Neural crest cell (in vitro differentiated cells): ENCODE results near the gene FADS2. TPM values are rescaled to one million over a fixed set of nuclear protein-coding genes. Genes with fewer than 3 reads are reported as not detected.

ENCODE experiments used
- DNase-seq: peaks from one replicate; pipeline ENCODE4 v3.0.0; 2021; ENCODE audit warnings: low read depth, mixed read lengths, low spot score
- H3K27ac Mint-ChIP-seq: one replicate; pipeline ENCODE4 v1.8.0; 2021; ENCODE audit warnings: mild to moderate bottlenecking, mixed read lengths; ENCODE audit not compliant: unreplicated experiment
- H3K27me3 Mint-ChIP-seq: 2 replicates; pipeline ENCODE4 v1.8.0; 2021; ENCODE audit warnings: low read depth, mild to moderate bottlenecking, mixed read lengths
- H3K36me3 Mint-ChIP-seq: 2 replicates; pipeline ENCODE4 v1.8.0; 2021; ENCODE audit warnings: low read depth, mild to moderate bottlenecking, mixed read lengths
- H3K4me1 Mint-ChIP-seq: 2 replicates; pipeline ENCODE4 v1.8.0; 2021; ENCODE audit warnings: mixed read lengths
- H3K4me3 Mint-ChIP-seq: one replicate; pipeline ENCODE4 v1.8.0; 2021; ENCODE audit warnings: mild to moderate bottlenecking, mixed read lengths
- H3K9me3 Mint-ChIP-seq: 2 replicates; pipeline ENCODE4 v1.8.0; 2021; ENCODE audit warnings: mixed read lengths
- total RNA-seq: library from RNA; stranded (reverse); gene quantifications from 2 replicates; pipeline ENCODE4 v1.2.1, GENCODE V29; 2021
- TF ChIP-seq, protein P1 (sequence below): fragments of 200-600 bp; sonication (generic); conservative IDR thresholded peaks from 2 replicates; pipeline ENCODE4 v1.5.0; 2021; ENCODE audit warnings: antibody characterized with exemption, mild to moderate bottlenecking

Gene FADS2
- total RNA-seq, 1 donor from 2014 or later, result 976 TPM

DNA sequence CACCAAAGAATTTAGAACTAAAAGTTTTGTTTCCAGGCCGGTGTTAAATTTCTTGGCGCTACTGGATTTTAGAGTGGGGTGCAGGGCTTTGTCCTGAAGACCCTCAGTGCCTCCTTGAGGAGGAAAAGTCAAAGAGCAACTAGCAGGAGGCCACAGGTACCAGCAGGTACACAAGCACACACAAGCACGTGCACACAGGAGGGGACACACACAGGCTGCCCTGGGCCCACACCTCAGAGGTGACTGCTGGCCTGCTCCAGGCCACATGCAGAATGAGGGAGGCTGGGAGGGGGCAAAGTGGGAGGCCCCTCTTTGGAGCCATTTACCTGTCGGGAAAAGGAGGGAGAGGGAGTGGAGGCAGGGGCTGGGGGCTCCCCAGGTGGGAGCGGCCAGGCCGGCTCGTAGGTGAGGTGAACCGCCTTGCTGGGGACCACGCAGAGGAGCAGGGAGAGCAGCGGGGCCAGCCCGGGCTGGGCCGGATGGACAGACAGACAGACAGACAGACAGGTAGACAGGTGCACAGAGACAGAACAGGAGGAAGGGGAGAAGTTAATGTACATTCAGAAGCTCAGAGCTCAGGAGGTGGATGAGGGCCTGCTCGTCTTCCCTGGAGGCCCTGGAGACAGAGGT lies 77.1 kb downstream of the FADS2 start:
- H3K27me3 Mint-ChIP-seq, result peaks cover 3% of the 10 kb centered on the region
- no peak overlapping the region for H3K27ac Mint-ChIP-seq
- TF ChIP-seq, protein P1, sequence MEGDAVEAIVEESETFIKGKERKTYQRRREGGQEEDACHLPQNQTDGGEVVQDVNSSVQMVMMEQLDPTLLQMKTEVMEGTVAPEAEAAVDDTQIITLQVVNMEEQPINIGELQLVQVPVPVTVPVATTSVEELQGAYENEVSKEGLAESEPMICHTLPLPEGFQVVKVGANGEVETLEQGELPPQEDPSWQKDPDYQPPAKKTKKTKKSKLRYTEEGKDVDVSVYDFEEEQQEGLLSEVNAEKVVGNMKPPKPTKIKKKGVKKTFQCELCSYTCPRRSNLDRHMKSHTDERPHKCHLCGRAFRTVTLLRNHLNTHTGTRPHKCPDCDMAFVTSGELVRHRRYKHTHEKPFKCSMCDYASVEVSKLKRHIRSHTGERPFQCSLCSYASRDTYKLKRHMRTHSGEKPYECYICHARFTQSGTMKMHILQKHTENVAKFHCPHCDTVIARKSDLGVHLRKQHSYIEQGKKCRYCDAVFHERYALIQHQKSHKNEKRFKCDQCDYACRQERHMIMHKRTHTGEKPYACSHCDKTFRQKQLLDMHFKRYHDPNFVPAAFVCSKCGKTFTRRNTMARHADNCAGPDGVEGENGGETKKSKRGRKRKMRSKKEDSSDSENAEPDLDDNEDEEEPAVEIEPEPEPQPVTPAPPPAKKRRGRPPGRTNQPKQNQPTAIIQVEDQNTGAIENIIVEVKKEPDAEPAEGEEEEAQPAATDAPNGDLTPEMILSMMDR, result no peak
- H3K36me3 Mint-ChIP-seq, result no peaks in the 10 kb centered on the region
- no peaks in the 10 kb centered on the region for H3K4me1 Mint-ChIP-seq
- no peak overlapping the region for H3K4me3 Mint-ChIP-seq
- no peaks in the 10 kb centered on the region for H3K9me3 Mint-ChIP-seq
- DNase-seq, result no peak

DNA sequence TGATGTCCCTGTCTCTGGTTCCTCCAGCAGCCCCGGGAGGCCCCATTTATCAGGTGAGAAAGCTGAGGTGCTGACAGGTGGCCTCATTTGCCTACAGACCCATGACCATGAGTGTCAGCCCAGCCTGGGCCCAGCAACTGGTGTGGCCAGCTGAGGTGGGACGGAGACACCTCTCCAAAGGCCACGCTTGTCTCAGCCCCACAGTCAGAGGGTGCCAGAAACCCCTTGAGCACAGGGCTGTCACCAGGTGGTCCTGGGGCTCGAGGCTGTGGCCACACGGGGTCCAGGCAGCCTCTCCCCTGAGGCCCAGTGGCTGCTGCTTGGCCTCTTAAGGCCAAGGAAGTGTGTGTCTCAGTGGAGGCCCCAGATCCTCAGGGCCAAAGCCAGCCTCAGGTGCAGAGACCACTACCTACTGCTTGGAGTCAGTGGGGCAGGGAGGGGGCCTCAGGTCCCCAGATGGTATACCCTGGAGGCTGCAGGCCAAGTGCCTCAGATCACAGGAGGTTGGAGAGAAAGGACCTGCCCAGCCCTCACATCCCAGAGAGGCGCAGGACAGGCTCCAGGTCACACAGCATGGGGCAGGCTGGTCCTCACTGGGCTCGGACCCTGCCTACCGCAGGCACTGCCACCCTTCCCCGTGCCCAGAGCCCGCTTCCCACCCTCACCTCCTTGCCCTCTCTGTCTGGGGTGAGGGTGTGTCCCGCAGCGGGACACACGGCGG lies 77.9 kb downstream of the FADS2 start:
- no peak overlapping the region for H3K27ac Mint-ChIP-seq
- DNase-seq, result no peak
- H3K4me3 Mint-ChIP-seq, result no peak overlapping the region
- TF ChIP-seq, protein P1, result no peak
- no peaks in the 10 kb centered on the region for H3K9me3 Mint-ChIP-seq
- H3K36me3 Mint-ChIP-seq, result no peaks in the 10 kb centered on the region
- H3K27me3 Mint-ChIP-seq, result peaks cover 3% of the 10 kb centered on the region
- H3K4me1 Mint-ChIP-seq, result no peaks in the 10 kb centered on the region

DNA sequence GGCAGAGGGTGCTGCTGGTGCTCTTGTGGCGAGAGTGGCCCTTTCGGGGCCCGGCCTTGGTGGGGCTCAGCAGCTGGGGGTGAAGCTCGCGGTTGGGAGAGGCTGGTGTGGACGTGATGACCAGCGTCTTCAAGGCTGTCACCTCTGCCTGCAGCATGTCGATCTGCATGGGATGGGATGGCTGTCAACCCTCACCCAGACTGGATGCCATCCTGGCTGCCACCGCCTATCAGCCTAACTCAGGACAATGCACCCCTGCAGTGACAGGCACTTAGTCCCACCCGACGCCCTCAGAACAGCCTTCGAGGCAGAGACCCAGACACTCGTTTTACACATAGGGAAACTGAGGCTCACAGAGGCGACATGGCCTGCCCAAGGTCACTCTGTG lies 78.4 kb downstream of the FADS2 start:
- TF ChIP-seq, protein P1, result no peak
- Mint-ChIP-seq H3K27me3 (peaks cover 3% of the 10 kb centered on the region), H3K36me3 (no peaks in the 10 kb centered on the region), H3K4me1 (no peaks in the 10 kb centered on the region), H3K27ac (no peak overlapping the region), H3K9me3 (no peaks in the 10 kb centered on the region), H3K4me3 (no peak overlapping the region)
- no peak for DNase-seq

DNA sequence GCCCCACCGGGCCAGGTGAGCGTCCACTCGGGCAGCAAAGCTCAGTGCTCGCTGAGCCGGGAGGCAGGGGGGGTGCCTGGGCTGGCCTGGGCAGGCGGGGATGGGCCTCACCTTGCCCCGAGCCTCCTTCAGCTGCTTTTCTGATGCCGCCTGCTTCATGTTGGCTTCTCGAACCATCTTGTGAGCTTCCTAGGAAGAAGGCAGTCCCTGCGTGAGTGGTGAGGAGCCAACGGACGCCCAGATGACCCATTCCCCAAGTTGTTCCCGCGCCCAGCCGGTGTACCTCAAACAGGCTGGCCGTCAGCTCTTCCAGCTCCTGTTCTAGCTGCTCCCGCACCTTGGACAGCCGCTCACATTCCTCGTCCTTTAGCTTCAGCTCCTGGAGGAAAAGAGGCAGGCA lies 79.2 kb downstream of the FADS2 start:
- no peak overlapping the region for H3K4me3 Mint-ChIP-seq
- H3K4me1 Mint-ChIP-seq, result no peaks in the 10 kb centered on the region
- H3K36me3 Mint-ChIP-seq, result no peaks in the 10 kb centered on the region
- no peak for DNase-seq
- H3K27ac Mint-ChIP-seq, result no peak overlapping the region
- TF ChIP-seq, protein P1, result no peak
- peaks cover 3% of the 10 kb centered on the region for H3K27me3 Mint-ChIP-seq
- H3K9me3 Mint-ChIP-seq, result no peaks in the 10 kb centered on the region

DNA sequence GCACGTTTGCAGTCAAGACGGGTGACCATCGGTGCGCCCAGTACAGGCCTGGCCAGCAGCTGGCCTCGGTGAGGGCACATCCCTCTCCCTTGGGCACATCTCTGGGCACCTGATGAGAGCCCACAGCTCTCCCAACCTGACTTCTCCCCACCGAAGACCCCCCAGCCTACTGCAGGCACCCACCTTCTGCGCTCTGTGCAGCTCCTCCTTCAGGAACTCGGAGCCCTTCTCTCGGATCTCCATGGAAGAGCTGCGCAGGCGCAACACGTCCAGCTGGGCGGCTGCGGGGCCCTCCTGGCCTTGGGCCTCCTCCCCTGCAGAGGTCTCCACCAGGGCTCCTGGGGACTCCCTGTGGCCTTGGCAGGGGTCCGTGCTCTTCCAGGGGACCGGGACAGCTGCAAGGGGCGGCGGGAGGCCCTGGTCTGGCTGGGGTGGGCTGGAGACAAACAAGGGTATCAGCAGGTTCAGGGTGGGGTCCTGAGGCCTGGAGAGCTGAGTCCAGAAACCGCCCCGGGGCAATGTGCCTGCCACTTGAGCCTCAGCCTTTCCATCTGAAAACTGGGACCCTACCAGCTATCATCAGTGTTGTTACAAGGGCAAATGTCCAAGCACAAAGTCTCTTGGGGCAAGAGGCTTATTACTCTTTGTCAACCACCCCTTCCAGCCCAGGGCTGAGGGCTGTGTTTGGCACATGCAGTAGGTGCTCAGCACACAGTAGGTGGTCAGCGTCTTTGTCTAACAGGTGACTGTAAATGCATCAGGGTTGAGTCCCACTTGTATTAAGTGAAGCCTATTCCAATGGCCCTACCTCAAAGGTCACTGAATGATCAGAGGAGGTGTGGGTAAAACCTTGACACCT lies 80.0 kb downstream of the FADS2 start:
- no peak for DNase-seq
- Mint-ChIP-seq H3K36me3 (no peaks in the 10 kb centered on the region), H3K27me3 (peaks cover 5% of the 10 kb centered on the region), H3K4me1 (no peaks in the 10 kb centered on the region), H3K9me3 (no peaks in the 10 kb centered on the region), H3K4me3 (no peak overlapping the region), H3K27ac (no peak overlapping the region)
- TF ChIP-seq, protein P1, result no peak
